Psoas muscle (tissue), 8 donors: ENCODE measurements around the gene RAB11FIP3. TPM values are rescaled to one million over a fixed set of nuclear protein-coding genes. Genes with fewer than 3 reads are reported as not detected.

Experiments used
- ATAC-seq, 4 donors: fragments of 200-7000 bp; cut with Tn5 transposase; one replicate each; pipeline ENCODE4 v1.9.1; 2020; ENCODE audit warnings: moderate library complexity in 3 of 4, mild to moderate bottlenecking in 2 of 4
- DNase-seq, 2 donors: peaks; one replicate each; pipeline ENCODE4 v3.0.0-alpha.2; 2020
- H3K27ac ChIP-seq: fragments of 200-600 bp; one replicate; pipeline ENCODE4 v1.8.0; 2022
- H3K27me3 ChIP-seq, 3 donors: fragments of 200-600 bp in 1 of 3; one replicate each; pipeline versions ENCODE4 v1.6.1 to v1.8.0; 2013 to 2022; ENCODE audit warnings: low read length in 2 of 3, mild to moderate bottlenecking in 2 of 3, moderate library complexity in 1 of 3; ENCODE audit not compliant: insufficient read depth in 3 of 3
- H3K36me3 ChIP-seq, 2 donors: fragments of 200-600 bp in 1 of 2; one replicate each; pipeline versions ENCODE4 v1.6.1 to v1.8.0; 2013 to 2022; ENCODE audit warnings: low read depth in 1 of 2, mild to moderate bottlenecking in 1 of 2, moderate library complexity in 1 of 2; ENCODE audit not compliant: insufficient read depth in 1 of 2
- H3K4me1 ChIP-seq: fragments of 200-600 bp; one replicate; pipeline ENCODE4 v1.8.0; 2022
- H3K4me3 ChIP-seq: fragments of 200-600 bp; one replicate; pipeline ENCODE4 v1.8.0; 2022; ENCODE audit warnings: mild to moderate bottlenecking
- H3K9me3 ChIP-seq: fragments of 200-600 bp; one replicate; pipeline ENCODE4 v1.8.0; 2022
- WGBS, 3 donors: extraction: QIAGEN DNeasy Blood & Tissue Kit; methylation state at CpG; one replicate each; pipeline versions ENCODE4 v1.1.6 to v1.1.7; 2013; 5-methylcytosine and 5-hydroxymethylcytosine counted together
- intact Hi-C, 2 donors: fragments of 100-400 bp; cut with DNase I; formaldehyde crosslinking; loops; one replicate each; pipeline versions ENCODE4 v1.11.0 to v1.14.2; 2022
- polyA plus RNA-seq, 3 donors: library from polyadenylated mRNA; stranded (reverse); fragments of 200-250 nt; gene quantifications; one replicate each; pipeline ENCODE4 v1.2.3, GENCODE V29; 2013
- total RNA-seq, 4 donors: library from RNA; stranded (reverse); fragmentation: NEBNext Ultra II Directional in 2 of 4; extraction: Animal tissue kit (Norgen Biotek cat#: 25700) in 2 of 4; gene quantifications; one replicate each; pipeline versions ENCODE4 v1.2.1 to v1.2.4, GENCODE V29; 2021 to 2023
- TF ChIP-seq, protein P1 (sequence below): fragments of 200-600 bp; IDR thresholded peaks from one replicate; pipeline ENCODE4 v1.8.0; 2022; ENCODE audit warnings: antibody characterized with exemption
- donor health status: healthy with polysubstance abuse.
- donor health status: DM: no; HTN: no; CAD: no; lungs with moderate emphysema.
- donor health status: Bipolar disorder and iron deficiency.
- donor health status: healthy.
- donor health status: DM: yes; HTN: yes; CAD: no.
- donor health status: DM: no; HTN: no; CAD: no.
- donor health status: DM: no; HTN: no; CAD: no.
- donor health status: DM: yes; HTN: yes; CAD: no.

Gene RAB11FIP3
- total and polyA plus RNA-seq, 7 donors, result 20.3 to 89.5 (median 44.7) TPM

DNA sequence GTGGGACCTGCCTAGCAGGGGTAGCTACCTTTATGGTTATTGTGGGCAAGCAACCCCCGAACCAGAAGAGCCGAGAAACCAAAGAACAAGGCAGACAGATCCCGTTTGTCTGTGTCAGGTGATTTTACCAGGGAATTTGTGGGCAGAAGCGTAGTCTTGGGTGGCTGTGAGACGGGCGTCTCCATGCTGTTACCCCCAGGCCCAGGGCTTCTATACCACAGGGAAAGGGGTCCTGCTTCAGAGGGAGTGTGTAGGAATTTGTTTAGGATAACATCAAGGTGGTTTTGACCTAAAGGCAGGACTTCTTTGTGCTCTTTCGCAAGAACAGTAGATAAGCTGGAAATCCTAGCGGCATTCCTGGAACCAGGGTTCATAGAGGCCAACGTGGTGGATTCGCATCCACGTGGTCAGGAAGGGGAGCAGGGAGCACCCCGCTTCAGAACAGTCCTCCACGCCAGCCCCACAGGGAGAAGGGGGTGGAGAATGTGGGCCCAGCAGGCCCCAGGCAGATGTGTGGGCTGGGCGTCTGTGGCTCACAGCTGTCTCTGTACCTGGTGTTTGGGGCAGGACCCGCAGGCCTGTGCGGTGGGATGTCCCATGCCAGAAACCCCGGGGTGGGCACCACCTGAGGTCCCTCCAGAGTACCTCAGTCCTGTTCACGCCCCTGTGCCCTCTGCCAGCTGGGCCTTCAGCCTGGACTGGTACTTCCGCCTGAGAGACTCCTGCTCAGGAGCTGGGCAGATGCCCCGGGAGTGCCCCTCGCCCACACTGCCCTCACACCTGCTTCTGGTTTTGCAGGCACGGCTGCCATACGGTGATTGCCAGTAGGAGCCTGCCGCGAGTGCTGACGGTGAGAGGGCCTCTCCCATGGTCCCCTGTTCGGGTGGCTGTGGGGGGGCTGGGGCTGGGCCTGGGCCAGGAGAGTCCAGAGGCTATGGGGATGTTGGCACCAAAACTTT lies 19.6 kb upstream of the RAB11FIP3 start:
- DNase-seq, result no peak
- H3K27me3 ChIP-seq, result no peaks in the 10 kb centered on the region
- WGBS, 3 donors, result 82 to 91% (median 87%) methylated on average over 27 of the region's 27 CpGs
- intact Hi-C loops, result no loop called here
- H3K9me3 ChIP-seq, result no peaks in the 10 kb centered on the region
- no peak for ATAC-seq
- peaks cover 5% of the 10 kb centered on the region for H3K4me1 ChIP-seq
- peaks cover 0 to 12% of the 10 kb centered on the region in 2 donors for H3K36me3 ChIP-seq
- TF ChIP-seq, protein P1, sequence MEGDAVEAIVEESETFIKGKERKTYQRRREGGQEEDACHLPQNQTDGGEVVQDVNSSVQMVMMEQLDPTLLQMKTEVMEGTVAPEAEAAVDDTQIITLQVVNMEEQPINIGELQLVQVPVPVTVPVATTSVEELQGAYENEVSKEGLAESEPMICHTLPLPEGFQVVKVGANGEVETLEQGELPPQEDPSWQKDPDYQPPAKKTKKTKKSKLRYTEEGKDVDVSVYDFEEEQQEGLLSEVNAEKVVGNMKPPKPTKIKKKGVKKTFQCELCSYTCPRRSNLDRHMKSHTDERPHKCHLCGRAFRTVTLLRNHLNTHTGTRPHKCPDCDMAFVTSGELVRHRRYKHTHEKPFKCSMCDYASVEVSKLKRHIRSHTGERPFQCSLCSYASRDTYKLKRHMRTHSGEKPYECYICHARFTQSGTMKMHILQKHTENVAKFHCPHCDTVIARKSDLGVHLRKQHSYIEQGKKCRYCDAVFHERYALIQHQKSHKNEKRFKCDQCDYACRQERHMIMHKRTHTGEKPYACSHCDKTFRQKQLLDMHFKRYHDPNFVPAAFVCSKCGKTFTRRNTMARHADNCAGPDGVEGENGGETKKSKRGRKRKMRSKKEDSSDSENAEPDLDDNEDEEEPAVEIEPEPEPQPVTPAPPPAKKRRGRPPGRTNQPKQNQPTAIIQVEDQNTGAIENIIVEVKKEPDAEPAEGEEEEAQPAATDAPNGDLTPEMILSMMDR, result no peak
- no peak overlapping the region for H3K4me3 ChIP-seq
- H3K27ac ChIP-seq, result no peak overlapping the region

DNA sequence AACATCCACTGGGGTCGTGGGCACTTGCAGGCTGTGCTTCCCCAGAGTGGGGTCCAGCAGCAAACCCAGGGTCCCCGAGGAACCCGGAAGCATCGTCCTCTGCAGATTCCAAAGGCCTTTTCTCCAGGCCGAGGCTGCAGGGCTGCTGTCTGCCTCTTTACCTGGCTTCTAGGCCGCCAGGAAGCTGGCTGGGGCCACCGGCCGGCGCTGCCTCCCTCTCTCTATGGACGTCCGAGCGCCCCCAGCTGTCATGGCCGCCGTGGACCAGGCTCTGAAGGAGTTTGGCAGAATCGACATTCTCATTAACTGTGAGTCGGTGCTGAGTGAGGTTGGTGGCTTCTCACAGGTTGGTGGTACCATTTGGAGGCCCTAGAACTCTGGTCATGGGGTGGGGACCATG lies 18.2 kb upstream of the RAB11FIP3 start:
- DNase-seq (no peak), ATAC-seq (no peak)
- H3K36me3 ChIP-seq, result peaks cover 0 to 26% of the 10 kb centered on the region in 2 donors
- WGBS, 3 donors, result 77 to 84% (median 83%) methylated on average over 14 to 16 of the region's 16 CpGs
- H3K9me3 ChIP-seq, result no peaks in the 10 kb centered on the region
- H3K27ac ChIP-seq, result no peak overlapping the region
- intact Hi-C loops, result no loop called here
- TF ChIP-seq, protein P1, result no peak
- H3K4me1 ChIP-seq, result peaks cover 2% of the 10 kb centered on the region
- no peak overlapping the region for H3K4me3 ChIP-seq
- no peaks in the 10 kb centered on the region for H3K27me3 ChIP-seq

DNA sequence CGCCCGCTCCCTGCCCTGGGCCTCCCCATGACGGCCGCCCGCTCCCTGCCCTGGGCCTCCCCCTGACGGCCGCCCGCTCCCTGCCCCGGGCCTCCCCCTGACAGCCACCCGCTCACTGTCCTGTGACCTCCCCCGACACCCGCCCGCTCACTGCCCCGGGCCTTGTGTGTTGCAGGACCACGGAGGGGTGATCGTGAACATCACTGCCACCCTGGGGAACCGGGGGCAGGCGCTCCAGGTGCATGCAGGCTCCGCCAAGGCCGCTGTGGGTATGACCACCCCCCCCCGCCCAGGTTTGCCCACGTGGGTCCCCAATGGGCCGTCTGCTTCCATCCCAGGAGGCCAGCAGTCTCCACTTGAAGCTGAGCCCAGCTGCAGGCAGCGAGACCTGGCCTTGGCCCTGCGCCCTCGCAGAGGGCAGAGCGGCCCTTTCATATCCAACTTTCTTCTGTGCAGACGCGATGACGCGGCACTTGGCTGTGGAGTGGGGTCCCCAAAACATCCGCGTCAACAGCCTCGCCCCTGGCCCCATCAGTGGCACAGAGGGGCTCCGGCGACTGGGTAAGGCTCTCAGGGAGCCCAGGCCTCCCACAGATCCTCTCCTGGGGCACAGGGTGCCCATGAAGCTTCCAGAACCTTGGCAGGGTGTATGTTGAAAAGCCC lies 14.8 kb upstream of the RAB11FIP3 start:
- Histone ChIP-seq H3K27me3 (no peaks in the 10 kb centered on the region), H3K27ac (no peak overlapping the region), H3K9me3 (no peaks in the 10 kb centered on the region), H3K4me1 (no peaks in the 10 kb centered on the region), H3K36me3 (peaks cover 0 to 27% of the 10 kb centered on the region in 2 donors), H3K4me3 (no peak overlapping the region)
- DNase-seq (no peak), ATAC-seq (peak in 1 of 4 donors; percentile 16)
- WGBS, 3 donors, result 88 to 93% (median 91%) methylated on average over 33 to 36 of the region's 36 CpGs
- intact Hi-C loops, result no loop called here
- TF ChIP-seq, protein P1, result no peak

DNA sequence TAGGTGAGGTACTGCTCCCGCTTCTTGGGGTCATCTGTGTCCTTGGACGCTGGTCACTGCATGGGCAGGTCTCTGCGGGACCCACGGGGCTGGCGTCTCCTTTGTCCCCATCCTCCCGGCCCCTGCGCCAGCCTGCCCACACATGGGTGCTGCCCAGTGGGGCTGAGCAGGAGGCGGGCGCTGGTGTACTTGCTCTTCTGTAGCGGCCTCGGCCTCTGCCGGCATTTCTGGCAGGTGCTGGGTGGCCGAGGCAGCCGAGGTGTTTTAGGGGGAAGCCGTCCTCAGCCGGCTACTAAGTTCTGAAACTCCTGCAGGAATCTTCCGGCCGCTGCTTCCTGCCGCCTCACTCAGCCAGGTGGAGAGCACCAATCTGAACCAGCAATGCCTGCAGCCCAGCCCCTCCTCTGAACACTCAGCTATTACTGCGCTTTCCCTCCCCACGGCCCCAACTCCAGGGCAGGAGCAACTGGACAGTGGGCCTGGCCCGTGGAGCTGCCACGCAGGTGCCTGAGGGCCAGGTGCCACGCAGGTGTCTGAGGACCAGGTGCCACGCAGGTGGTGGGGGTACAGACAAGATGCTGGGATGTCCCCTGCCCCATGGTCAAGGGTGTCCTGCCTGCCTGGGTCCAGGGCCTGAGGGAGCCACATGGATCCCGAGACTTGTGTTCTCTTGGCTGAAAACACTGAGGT lies 13.7 kb upstream of the RAB11FIP3 start:
- 90 to 95% (median 93%) methylated on average over 26 of the region's 26 CpGs for WGBS, 3 donors
- Histone ChIP-seq H3K9me3 (no peaks in the 10 kb centered on the region), H3K36me3 (peaks cover 0 to 27% of the 10 kb centered on the region in 2 donors), H3K4me1 (no peaks in the 10 kb centered on the region), H3K27ac (no peak overlapping the region), H3K4me3 (no peak overlapping the region), H3K27me3 (no peaks in the 10 kb centered on the region)
- TF ChIP-seq, protein P1, result no peak
- ATAC-seq (no peak), DNase-seq (no peak)
- intact Hi-C loops, result no loop called here
